ENCODE measurements around the gene LMTK3.

LMTK3 gene

GRCh38 chr19:48443731-48444128, 67.9 kb downstream of the LMTK3 start:
- DNase-seq, result no peak

- no peak for DNase-seq
Measured at GRCh38 chr19:48443256-48443655, 68.4 kb downstream of the LMTK3 start.

GRCh38 chr19:48442116-48443035, 69.3 kb downstream of the LMTK3 start:
- no peak for DNase-seq

GRCh38 chr19:48441360-48442050, 70.1 kb downstream of the LMTK3 start:
- no peak for DNase-seq

- DNase-seq, result no peak
Measured at GRCh38 chr19:48436586-48436985, 75.0 kb downstream of the LMTK3 start.

Data from right forelimb (tissue), 1 donor.